Measurements from ENCODE around the gene PARD3B.

PARD3B gene

DNA sequence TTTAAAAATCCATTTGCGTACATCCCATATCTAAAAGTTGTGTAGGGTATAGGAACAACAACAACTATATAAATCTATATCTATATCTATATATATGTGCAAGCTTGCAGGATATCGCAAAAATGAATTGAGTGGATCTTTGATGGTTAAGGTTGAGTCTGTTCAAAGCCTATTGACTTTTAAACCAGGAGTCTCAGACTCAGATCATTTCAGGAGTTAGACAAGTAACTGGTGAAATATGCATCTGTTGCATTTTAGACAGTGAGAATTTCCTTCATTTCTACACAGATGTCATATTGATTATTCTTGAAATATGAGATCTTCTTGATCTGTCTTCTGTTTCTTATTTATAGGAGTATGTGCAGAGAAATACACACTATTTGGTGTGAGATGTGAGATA lies 66.5 kb downstream of the PARD3B start:
- DNase-seq (ENCODE audit: low read depth in 1 of 2, low spot score in 1 of 2), result no peak
- Histone ChIP-seq H3K4me3 (replicated peaks; ENCODE audit: insufficient read depth, low read length) (no peak overlapping the region), H3K27me3 (ENCODE audit: insufficient read depth, poor library complexity, severe bottlenecking) (no peaks in the 10 kb centered on the region), H3K27ac (replicated peaks) (no peak overlapping the region)
- TF ChIP-seq SPI1 (IDR thresholded peaks at IDR 0.05; ENCODE audit: borderline replicate concordance, low read depth) (no peak), POLR2AphosphoS5 (IDR thresholded peaks at IDR 0.05; ENCODE audit: low read depth) (no peak), REST (IDR thresholded peaks at IDR 0.05; ENCODE audit: insufficient replicate concordance, low read depth) (no peak), GABPA (IDR thresholded peaks at IDR 0.05; ENCODE audit: low read depth) (no peak)
- TF ChIP-seq, protein P1, sequence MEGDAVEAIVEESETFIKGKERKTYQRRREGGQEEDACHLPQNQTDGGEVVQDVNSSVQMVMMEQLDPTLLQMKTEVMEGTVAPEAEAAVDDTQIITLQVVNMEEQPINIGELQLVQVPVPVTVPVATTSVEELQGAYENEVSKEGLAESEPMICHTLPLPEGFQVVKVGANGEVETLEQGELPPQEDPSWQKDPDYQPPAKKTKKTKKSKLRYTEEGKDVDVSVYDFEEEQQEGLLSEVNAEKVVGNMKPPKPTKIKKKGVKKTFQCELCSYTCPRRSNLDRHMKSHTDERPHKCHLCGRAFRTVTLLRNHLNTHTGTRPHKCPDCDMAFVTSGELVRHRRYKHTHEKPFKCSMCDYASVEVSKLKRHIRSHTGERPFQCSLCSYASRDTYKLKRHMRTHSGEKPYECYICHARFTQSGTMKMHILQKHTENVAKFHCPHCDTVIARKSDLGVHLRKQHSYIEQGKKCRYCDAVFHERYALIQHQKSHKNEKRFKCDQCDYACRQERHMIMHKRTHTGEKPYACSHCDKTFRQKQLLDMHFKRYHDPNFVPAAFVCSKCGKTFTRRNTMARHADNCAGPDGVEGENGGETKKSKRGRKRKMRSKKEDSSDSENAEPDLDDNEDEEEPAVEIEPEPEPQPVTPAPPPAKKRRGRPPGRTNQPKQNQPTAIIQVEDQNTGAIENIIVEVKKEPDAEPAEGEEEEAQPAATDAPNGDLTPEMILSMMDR (IDR thresholded peaks at IDR 0.05; ENCODE audit: insufficient read depth, low read length), result no peak

DNA sequence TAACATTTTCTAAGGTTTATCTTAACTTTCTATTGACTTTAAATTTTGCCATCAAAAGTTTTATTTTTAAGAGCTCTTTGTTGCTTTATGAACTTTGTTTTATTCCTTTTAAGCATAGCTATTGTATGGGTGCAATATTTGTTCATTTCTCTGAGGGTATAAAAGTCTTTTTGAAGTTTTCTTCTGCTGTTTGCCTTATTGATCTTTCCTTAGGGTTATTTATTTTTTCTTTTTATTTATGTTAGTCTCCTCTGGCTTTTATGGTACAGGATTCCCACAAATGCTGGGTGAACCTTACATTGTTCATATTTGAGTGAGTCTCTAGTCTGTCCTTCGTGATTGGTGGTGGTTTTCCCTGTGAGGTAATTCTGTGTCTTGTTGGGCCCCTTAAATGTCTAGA lies 68.4 kb downstream of the PARD3B start:
- Histone ChIP-seq H3K27ac (replicated peaks) (no peak overlapping the region), H3K4me3 (replicated peaks; ENCODE audit: insufficient read depth, low read length) (no peak overlapping the region), H3K27me3 (ENCODE audit: insufficient read depth, poor library complexity, severe bottlenecking) (no peaks in the 10 kb centered on the region)
- DNase-seq (ENCODE audit: low read depth in 1 of 2, low spot score in 1 of 2), result no peak
- TF ChIP-seq SPI1 (IDR thresholded peaks at IDR 0.05; ENCODE audit: borderline replicate concordance, low read depth) (no peak), REST (IDR thresholded peaks at IDR 0.05; ENCODE audit: insufficient replicate concordance, low read depth) (no peak), POLR2AphosphoS5 (IDR thresholded peaks at IDR 0.05; ENCODE audit: low read depth) (no peak)
- TF ChIP-seq, protein P1 (IDR thresholded peaks at IDR 0.05; ENCODE audit: insufficient read depth, low read length), result no peak

DNA sequence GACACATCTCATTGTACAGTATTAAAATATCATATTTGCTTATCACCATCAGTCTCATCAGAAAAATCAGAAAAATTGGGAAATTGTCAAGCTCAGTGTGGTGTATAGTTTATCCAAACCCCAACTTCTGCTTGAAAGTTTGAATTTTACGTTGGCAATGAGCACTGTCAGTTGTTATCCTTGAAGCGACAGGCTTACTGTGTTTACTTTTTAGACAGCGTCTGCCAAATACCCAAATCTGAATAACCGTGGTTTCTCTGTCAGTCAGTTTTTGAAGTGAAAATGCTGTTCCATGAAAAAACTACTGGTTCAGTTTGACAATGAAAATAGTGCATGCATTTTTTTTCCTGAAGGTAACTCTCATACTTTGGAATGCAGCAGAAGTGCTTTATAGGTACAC lies 70.2 kb downstream of the PARD3B start:
- TF ChIP-seq REST (IDR thresholded peaks at IDR 0.05; ENCODE audit: insufficient replicate concordance, low read depth), result no peak
- TF ChIP-seq SPI1 (IDR thresholded peaks at IDR 0.05; ENCODE audit: borderline replicate concordance, low read depth), result no peak
- TF ChIP-seq, protein P1 (IDR thresholded peaks at IDR 0.05; ENCODE audit: insufficient read depth, low read length), result no peak
- TF ChIP-seq GABPA (IDR thresholded peaks at IDR 0.05; ENCODE audit: low read depth), result no peak
- TF ChIP-seq POLR2AphosphoS5 (IDR thresholded peaks at IDR 0.05; ENCODE audit: low read depth), result no peak
- no peak for DNase-seq (ENCODE audit: low read depth in 1 of 2, low spot score in 1 of 2)
- no peaks in the 10 kb centered on the region for H3K27me3 ChIP-seq (ENCODE audit: insufficient read depth, poor library complexity, severe bottlenecking)
- no peak overlapping the region for H3K4me3 ChIP-seq (replicated peaks; ENCODE audit: insufficient read depth, low read length)
- no peak overlapping the region for H3K27ac ChIP-seq (replicated peaks)
